Stimulated activated naive B cell treated with anti-CD40 and anti-IgM and Interleukin-4, amounts not matched to agents 10 μg/mL and 1 μg/mL and 100 μg/mL, for 72 hours (primary cell): ENCODE results near the gene GRIK1.

Experiments
- ATAC-seq, 2 donors: fragments of 150-1000 bp; cut with Tn5 transposase; replicated peaks; 2 replicates each; pipeline ENCODE4 v1.10.0; 2021; ENCODE audit warnings: moderate library complexity in 1 of 2
- DNase-seq: peaks from one replicate; pipeline ENCODE4 v3.0.0; 2021
- H3K27ac Mint-ChIP-seq: one replicate; pipeline ENCODE4 v1.8.0; 2022; ENCODE audit warnings: mild to moderate bottlenecking, mixed read lengths
- H3K27me3 Mint-ChIP-seq, 2 donors: one replicate each; pipeline ENCODE4 v1.8.0; 2022; ENCODE audit warnings: mixed read lengths in 2 of 2
- H3K36me3 Mint-ChIP-seq, 2 donors: one replicate each; pipeline ENCODE4 v1.8.0; 2022; ENCODE audit warnings: mixed read lengths in 2 of 2, mild to moderate bottlenecking in 1 of 2
- H3K4me1 Mint-ChIP-seq, 2 donors: one replicate each; pipeline ENCODE4 v1.8.0; 2022; ENCODE audit warnings: mixed read lengths in 2 of 2, mild to moderate bottlenecking in 1 of 2
- H3K4me3 Mint-ChIP-seq, 2 donors: one replicate each; pipeline ENCODE4 v1.8.0; 2022; ENCODE audit warnings: mild to moderate bottlenecking in 2 of 2, mixed read lengths in 2 of 2, moderate library complexity in 1 of 2
- H3K9me3 Mint-ChIP-seq, 2 donors: one replicate each; pipeline ENCODE4 v1.8.0; 2022; ENCODE audit warnings: mixed read lengths in 2 of 2, mild to moderate bottlenecking in 1 of 2

GRIK1 gene

GRCh38 chr21:29508301-29508700 is 431.5 kb downstream of the GRIK1 start:
- peaks cover 3 to 8% of the 10 kb centered on the region in 2 donors for H3K9me3 Mint-ChIP-seq
- no peak for DNase-seq
- no peaks in the 10 kb centered on the region for H3K27me3 Mint-ChIP-seq
- no peaks in the 10 kb centered on the region for H3K4me1 Mint-ChIP-seq
- no peak for ATAC-seq
- H3K27ac Mint-ChIP-seq: no peak overlapping the region
- peaks cover 27 to 48% of the 10 kb centered on the region in 2 donors for H3K36me3 Mint-ChIP-seq
- H3K4me3 Mint-ChIP-seq: no peak overlapping the region

DNA sequence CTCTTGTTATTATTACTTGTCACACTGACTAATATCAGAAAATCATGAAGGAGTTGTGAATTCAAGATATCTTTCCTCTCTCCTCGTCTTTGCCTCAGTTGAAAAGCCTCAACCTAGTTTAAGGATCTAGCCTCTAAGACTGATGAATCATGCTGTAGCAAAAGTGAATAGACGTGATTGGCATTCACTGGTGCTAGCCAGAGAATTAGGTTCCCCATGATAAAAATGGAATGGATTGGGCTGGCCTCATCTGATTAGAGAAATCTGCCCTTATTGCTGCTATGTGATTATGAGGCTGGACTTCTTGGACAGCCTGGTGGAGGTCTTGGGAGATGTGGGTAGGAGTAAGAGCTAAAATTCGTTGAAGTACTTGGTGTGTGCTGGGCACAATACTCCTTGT is 432.8 kb downstream of the GRIK1 start:
- Mint-ChIP-seq H3K27ac (no peak overlapping the region), H3K4me3 (no peak overlapping the region), H3K9me3 (peaks cover 0 to 4% of the 10 kb centered on the region in 2 donors), H3K4me1 (no peaks in the 10 kb centered on the region), H3K36me3 (peaks cover 24 to 45% of the 10 kb centered on the region in 2 donors), H3K27me3 (no peaks in the 10 kb centered on the region)
- no peak for ATAC-seq
- DNase-seq: no peak

DNA sequence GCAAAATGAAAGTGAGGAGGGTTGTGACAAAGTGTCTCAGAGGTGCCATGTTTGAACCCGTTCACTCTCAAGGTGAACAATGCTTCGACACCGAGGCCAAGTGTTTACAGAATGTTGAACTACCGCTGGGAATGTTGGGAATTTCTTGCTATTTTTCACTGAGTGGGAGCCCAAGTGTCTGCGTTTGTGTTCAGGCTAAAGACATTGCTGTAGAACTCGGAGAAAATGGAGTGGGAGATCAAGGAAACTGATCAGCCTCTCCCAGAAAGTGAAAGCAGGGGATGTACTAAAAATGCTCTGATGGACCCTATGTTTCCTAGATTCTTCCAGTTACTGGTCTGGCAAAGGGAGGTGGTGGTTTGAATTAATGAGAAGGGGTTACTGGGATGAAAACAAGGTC is 433.6 kb downstream of the GRIK1 start:
- Mint-ChIP-seq H3K9me3 (peaks cover 0 to 4% of the 10 kb centered on the region in 2 donors), H3K36me3 (peaks cover 24 to 47% of the 10 kb centered on the region in 2 donors), H3K4me1 (no peaks in the 10 kb centered on the region), H3K27ac (no peak overlapping the region), H3K4me3 (no peak overlapping the region), H3K27me3 (no peaks in the 10 kb centered on the region)
- ATAC-seq (no peak), DNase-seq (no peak)

DNA sequence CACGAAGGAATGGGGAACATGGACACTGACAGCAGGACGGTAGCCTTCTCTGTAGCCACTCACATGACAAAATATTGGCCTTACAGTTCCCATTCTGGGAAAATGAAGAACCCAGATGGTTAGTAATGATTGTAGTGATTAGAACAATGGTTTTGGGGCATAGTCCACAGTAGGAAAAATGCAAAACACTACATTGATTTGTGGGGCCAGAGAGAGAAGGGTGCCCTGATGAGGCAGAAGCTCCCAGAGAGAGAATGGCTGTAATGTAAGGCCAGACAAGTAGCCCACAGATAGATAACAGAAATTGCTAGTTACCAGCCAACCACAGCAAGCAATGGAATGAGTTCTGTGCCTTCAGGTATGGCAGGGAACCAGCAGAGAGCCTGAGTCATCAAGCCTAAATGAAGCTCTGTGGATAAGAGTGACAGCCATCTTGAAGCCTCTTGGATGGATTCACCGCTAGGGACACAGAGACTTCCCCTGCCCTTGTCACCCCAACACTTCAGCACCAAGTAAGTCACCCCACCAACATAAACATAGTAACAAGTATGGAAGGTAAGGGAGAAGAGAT is 435.0 kb downstream of the GRIK1 start:
- Mint-ChIP-seq H3K27me3 (no peaks in the 10 kb centered on the region), H3K27ac (no peak overlapping the region), H3K4me3 (no peak overlapping the region), H3K9me3 (peaks cover 0 to 4% of the 10 kb centered on the region in 2 donors), H3K36me3 (peaks cover 22 to 39% of the 10 kb centered on the region in 2 donors), H3K4me1 (no peaks in the 10 kb centered on the region)
- no peak for ATAC-seq
- DNase-seq: no peak

DNA sequence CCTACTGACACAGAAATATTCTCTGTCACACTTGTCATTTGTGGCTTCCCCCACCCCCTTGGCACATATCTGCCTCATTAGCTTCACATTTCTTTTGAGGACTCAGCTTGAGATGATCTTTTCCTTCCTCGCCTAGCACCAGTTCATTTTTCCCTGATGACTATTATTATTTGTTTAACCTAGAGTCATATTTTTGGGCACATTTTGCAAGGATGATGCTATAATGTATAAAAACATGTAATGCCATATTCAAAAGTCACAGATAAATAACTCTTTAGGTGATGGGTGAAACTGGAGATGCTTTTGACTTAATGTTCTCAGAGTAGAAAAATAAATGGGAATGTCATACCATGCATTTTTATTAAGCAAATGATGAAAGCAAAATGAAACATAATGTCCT is 438.3 kb downstream of the GRIK1 start:
- Mint-ChIP-seq H3K27me3 (no peaks in the 10 kb centered on the region), H3K9me3 (peaks cover 5 to 6% of the 10 kb centered on the region in 2 donors), H3K36me3 (peaks cover 33 to 56% of the 10 kb centered on the region in 2 donors), H3K27ac (no peak overlapping the region), H3K4me1 (no peaks in the 10 kb centered on the region), H3K4me3 (no peak overlapping the region)
- ATAC-seq (no peak), DNase-seq (no peak)

- Mint-ChIP-seq H3K9me3 (peaks cover 4 to 5% of the 10 kb centered on the region in 2 donors), H3K4me3 (no peak overlapping the region)
These were observed 440.0 kb downstream of the GRIK1 start for GRCh38 chr21:29499734-29500343.

DNA sequence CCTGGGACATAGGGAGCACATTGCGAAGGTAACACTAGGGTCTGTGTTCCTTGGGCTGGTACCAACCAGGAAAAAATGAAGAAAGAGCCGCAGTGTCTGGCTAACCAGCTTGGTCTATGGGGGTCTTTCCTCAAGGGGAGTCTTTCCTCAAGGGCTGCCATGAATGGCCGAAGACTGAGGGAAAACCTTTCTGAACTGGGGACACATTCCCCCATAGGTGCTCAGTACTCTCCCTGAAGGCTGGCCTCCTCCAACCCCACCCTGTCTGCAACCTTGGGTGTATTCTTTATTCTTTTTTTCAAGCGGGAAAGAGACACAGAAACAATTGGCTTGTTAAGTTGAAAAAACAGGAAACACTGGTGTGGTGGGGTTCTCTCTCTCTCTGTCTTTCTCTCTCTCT is 440.6 kb downstream of the GRIK1 start:
- Mint-ChIP-seq H3K4me3 (no peak overlapping the region), H3K27me3 (no peaks in the 10 kb centered on the region), H3K36me3 (peaks cover 28 to 43% of the 10 kb centered on the region in 2 donors)

More at GRCh38 chr21:29499734-29500343, 440.0 kb downstream of the GRIK1 start:
- H3K36me3 Mint-ChIP-seq: peaks cover 33 to 48% of the 10 kb centered on the region in 2 donors
- no peaks in the 10 kb centered on the region for H3K4me1 Mint-ChIP-seq
- H3K27ac Mint-ChIP-seq: no peak overlapping the region
- DNase-seq: no peak
- no peaks in the 10 kb centered on the region for H3K27me3 Mint-ChIP-seq
- peak; percentile 21 to 25 for ATAC-seq

DNA sequence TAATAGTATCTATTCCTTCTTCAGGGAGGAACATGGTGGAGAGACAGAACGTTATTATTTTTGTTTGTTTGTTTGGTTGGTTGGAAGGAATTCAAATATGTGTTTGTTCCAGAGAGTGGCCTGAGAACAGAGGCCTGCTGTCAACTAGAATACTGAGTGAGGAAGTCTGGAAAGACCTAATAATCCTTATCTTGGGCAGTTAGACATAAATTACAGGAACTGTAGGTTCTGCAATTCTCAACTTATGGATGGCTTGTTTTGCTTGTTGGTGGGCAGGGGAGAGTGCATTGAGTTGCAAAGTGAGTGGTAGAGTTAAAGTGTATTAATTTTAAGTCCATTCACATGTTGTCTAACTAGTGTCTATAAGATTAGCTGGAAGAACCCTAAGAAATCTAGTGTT is 443.5 kb downstream of the GRIK1 start:
- ATAC-seq (no peak), DNase-seq (no peak)
- Mint-ChIP-seq H3K27me3 (no peaks in the 10 kb centered on the region), H3K4me3 (no peak overlapping the region), H3K27ac (no peak overlapping the region), H3K9me3 (peaks cover 1 to 5% of the 10 kb centered on the region in 2 donors), H3K4me1 (no peaks in the 10 kb centered on the region), H3K36me3 (peaks cover 20 to 48% of the 10 kb centered on the region in 2 donors)

More for the DNA sequence above, 440.6 kb downstream of the GRIK1 start:
- H3K9me3 Mint-ChIP-seq: peaks cover 4 to 5% of the 10 kb centered on the region in 2 donors
- DNase-seq: no peak
- ATAC-seq: no peak
- H3K27ac Mint-ChIP-seq: no peak overlapping the region
- H3K4me1 Mint-ChIP-seq: no peaks in the 10 kb centered on the region

- DNase-seq (no peak), ATAC-seq (no peak)
- Mint-ChIP-seq H3K4me3 (no peak overlapping the region), H3K4me1 (no peaks in the 10 kb centered on the region), H3K27me3 (no peaks in the 10 kb centered on the region), H3K27ac (no peak overlapping the region), H3K36me3 (peaks cover 13 to 34% of the 10 kb centered on the region in 2 donors), H3K9me3 (peaks cover 0 to under 1% of the 10 kb centered on the region in 2 donors)
These were observed 449.8 kb downstream of the GRIK1 start for GRCh38 chr21:29490016-29490415.

DNA sequence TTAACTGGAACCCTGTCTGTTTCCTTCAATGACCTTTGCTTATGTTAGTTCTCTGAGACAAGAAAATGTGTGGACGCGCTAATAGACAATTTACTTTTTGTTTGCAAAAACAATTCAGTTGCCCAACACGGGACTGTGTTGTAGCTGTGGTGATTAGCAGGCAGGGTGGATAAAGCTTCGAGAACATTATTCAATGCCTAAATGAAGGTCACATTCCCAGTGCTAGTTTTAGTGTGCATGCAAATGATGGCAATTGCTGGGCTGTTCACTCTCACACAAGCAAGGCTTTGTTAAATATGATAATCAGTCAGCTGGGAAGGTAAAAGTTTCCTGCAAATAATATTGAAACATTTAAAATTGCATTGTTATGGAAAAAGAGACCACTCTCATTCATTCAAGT is 452.6 kb downstream of the GRIK1 start:
- peaks cover 20 to 39% of the 10 kb centered on the region in 2 donors for H3K36me3 Mint-ChIP-seq
- H3K27ac Mint-ChIP-seq: no peak overlapping the region
- no peak overlapping the region for H3K4me3 Mint-ChIP-seq
- H3K27me3 Mint-ChIP-seq: no peaks in the 10 kb centered on the region
- no peak for ATAC-seq
- no peaks in the 10 kb centered on the region for H3K4me1 Mint-ChIP-seq
- H3K9me3 Mint-ChIP-seq: peaks cover 0 to 5% of the 10 kb centered on the region in 2 donors
- DNase-seq: no peak
